Activated naive CD8-positive, alpha-beta T cell treated with anti-CD3 and anti-CD28 coated beads, Interleukin-2, amount 10 ng/mL, durations not matched to agents 7 days and 5 days (primary cell): ENCODE measurements around the gene CRTC1. TPM values are rescaled to one million over a fixed set of nuclear protein-coding genes. Genes with fewer than 3 reads are reported as not detected.

ENCODE experiments used
- ATAC-seq: fragments of 150-1000 bp; cut with Tn5 transposase; one replicate; pipeline ENCODE4 v1.10.0; 2021; ENCODE audit warnings: low read depth, moderate library complexity
- POLR2A ChIA-PET: fragments of 350-600 bp; sonication (Branson Sonifier 250); formaldehyde crosslinking; loops from one replicate; lab custom pipeline; 2021; ENCODE audit warnings: antibody characterized with exemption; lab: Charles Lee
- DNase-seq: peaks from one replicate; pipeline ENCODE4 v3.0.0; 2021
- H3K27ac Mint-ChIP-seq: one replicate; pipeline ENCODE4 v1.8.0; 2022; ENCODE audit warnings: mild to moderate bottlenecking, mixed read lengths
- H3K27me3 Mint-ChIP-seq: one replicate; pipeline ENCODE4 v1.8.0; 2022; ENCODE audit warnings: mild to moderate bottlenecking, moderate library complexity, mixed read lengths
- H3K36me3 Mint-ChIP-seq: one replicate; pipeline ENCODE4 v1.8.0; 2021; ENCODE audit warnings: mild to moderate bottlenecking, mixed read lengths
- H3K4me1 Mint-ChIP-seq: one replicate; pipeline ENCODE4 v1.8.0; 2021; ENCODE audit warnings: mixed read lengths
- H3K4me3 Mint-ChIP-seq: one replicate; pipeline ENCODE4 v1.8.0; 2022; ENCODE audit warnings: mild to moderate bottlenecking, moderate library complexity, mixed read lengths
- H3K9me3 Mint-ChIP-seq: one replicate; pipeline ENCODE4 v1.8.0; 2021; ENCODE audit warnings: mixed read lengths
- total RNA-seq, 2 experiments: library from RNA; stranded (reverse); gene quantifications; one replicate each; pipeline ENCODE4 v1.2.3, GENCODE V29; 2021

The CRTC1 gene
- total RNA-seq, 2 experiments from 2014 or later, result 10.3 to 11.8 TPM

GRCh38 chr19:18647371-18647767 lies 36.1 kb upstream of the CRTC1 start:
- DNase-seq (no peak), ATAC-seq (no peak)
- Mint-ChIP-seq H3K27me3 (no peaks in the 10 kb centered on the region), H3K27ac (no peak overlapping the region), H3K4me3 (no peak overlapping the region), H3K36me3 (no peaks in the 10 kb centered on the region), H3K9me3 (no peaks in the 10 kb centered on the region), H3K4me1 (peaks cover 14% of the 10 kb centered on the region)
- POLR2A ChIA-PET, result no interaction called here

DNA sequence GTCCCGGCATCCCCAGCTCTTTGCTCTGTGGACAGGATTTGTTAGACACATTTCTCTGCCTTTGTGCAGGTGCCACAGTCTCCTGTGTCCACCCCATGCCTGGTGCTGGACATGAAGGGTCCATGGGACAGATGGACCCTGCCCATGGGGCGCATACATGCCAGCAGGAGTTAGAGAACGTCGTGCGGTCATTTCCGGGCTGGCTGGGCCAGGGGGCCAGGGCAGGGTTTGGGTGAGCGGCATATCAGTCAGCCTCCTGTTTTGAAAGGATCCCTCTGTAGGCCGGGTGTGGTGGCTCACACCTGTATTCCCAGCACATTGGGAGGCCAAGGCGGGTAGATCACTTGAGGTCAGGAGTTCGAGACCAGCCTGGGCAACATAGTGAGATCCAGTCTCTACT lies 35.7 kb upstream of the CRTC1 start:
- peaks cover 14% of the 10 kb centered on the region for H3K4me1 Mint-ChIP-seq
- no peaks in the 10 kb centered on the region for H3K27me3 Mint-ChIP-seq
- H3K9me3 Mint-ChIP-seq, result no peaks in the 10 kb centered on the region
- H3K4me3 Mint-ChIP-seq, result no peak overlapping the region
- H3K36me3 Mint-ChIP-seq, result no peaks in the 10 kb centered on the region
- no peak for ATAC-seq
- no peak overlapping the region for H3K27ac Mint-ChIP-seq
- POLR2A ChIA-PET, result no interaction called here
- DNase-seq, result no peak

DNA sequence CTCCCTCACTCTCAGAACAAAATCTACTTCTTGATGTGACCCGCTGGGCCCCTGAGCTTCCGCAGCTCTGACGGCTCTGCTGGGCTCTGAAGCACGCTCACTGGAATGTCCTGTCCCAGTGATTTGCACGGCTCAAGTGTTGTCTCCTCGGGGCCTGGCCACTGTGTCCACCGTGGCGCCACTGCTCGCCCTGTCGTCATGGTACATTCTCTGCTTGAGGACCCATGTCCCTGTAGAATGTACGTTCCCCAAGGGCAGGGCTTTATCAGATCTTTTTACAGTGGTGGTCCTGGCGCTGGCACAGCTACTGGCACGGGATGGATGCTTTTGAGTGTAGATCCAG lies 34.5 kb upstream of the CRTC1 start:
- Mint-ChIP-seq H3K9me3 (no peaks in the 10 kb centered on the region), H3K36me3 (no peaks in the 10 kb centered on the region), H3K4me3 (no peak overlapping the region), H3K27ac (no peak overlapping the region), H3K27me3 (no peaks in the 10 kb centered on the region), H3K4me1 (peaks cover 14% of the 10 kb centered on the region)
- no peak for ATAC-seq
- DNase-seq, result no peak
- POLR2A ChIA-PET, result no interaction called here

GRCh38 chr19:18649371-18650020 lies 34.0 kb upstream of the CRTC1 start:
- peaks cover 11% of the 10 kb centered on the region for H3K4me1 Mint-ChIP-seq
- ATAC-seq (no peak), DNase-seq (no peak)
- H3K36me3 Mint-ChIP-seq, result peaks cover 3% of the 10 kb centered on the region
- no peak overlapping the region for H3K4me3 Mint-ChIP-seq
- H3K9me3 Mint-ChIP-seq, result no peaks in the 10 kb centered on the region
- no peaks in the 10 kb centered on the region for H3K27me3 Mint-ChIP-seq
- no peak overlapping the region for H3K27ac Mint-ChIP-seq
- POLR2A ChIA-PET, result no interaction called here

DNA sequence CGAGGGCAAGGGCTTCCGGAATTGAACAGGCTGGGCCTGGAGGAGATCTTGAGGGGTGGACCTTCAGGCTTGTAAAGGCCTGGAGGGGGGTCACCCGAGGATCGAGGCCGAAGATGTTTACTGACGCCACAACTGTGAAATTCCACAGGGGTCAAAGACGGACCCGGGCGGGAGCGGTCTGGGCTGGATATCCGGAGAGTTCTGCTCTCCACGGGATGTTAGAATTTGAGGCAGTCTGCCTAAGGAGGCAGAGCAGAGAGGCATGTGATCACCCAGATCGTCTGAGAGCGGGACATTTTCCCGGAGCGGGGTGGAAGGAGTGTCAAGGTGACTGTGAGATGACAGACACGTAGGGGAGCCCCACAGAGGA lies 33.5 kb upstream of the CRTC1 start:
- ATAC-seq (no peak), DNase-seq (no peak)
- Mint-ChIP-seq H3K27me3 (no peaks in the 10 kb centered on the region), H3K9me3 (no peaks in the 10 kb centered on the region), H3K36me3 (peaks cover 3% of the 10 kb centered on the region), H3K27ac (no peak overlapping the region), H3K4me3 (no peak overlapping the region), H3K4me1 (peaks cover 10% of the 10 kb centered on the region)
- POLR2A ChIA-PET, result no interaction called here

- Mint-ChIP-seq H3K27me3 (no peaks in the 10 kb centered on the region), H3K4me3 (no peak overlapping the region), H3K27ac (no peak overlapping the region), H3K9me3 (no peaks in the 10 kb centered on the region), H3K36me3 (peaks cover 3% of the 10 kb centered on the region), H3K4me1 (peaks cover 10% of the 10 kb centered on the region)
- POLR2A ChIA-PET, result no interaction called here
- ATAC-seq (no peak), DNase-seq (no peak)
These were observed 32.9 kb upstream of the CRTC1 start for GRCh38 chr19:18650468-18651041.

DNA sequence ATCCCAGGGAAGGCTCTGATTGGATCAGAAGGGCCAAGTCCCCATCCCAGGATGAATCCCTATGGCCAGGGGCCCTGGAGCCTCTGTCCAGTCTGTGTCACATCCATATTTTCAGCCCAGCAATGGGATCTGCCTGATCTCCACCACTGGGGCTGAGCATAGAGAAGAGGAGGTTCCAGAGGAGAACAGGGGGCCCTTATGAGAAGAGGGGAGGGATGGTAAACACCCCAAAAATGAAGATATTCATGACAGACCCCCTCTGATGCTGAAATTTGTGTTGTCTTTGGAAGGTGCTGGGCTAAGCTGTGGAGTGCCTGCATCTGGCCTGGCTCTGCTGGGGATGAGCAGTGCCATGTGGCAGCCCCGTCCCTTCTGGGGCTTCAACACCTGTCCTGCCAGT lies 32.2 kb upstream of the CRTC1 start:
- Mint-ChIP-seq H3K27ac (no peak overlapping the region), H3K27me3 (no peaks in the 10 kb centered on the region), H3K4me1 (peaks cover 10% of the 10 kb centered on the region), H3K9me3 (no peaks in the 10 kb centered on the region), H3K4me3 (no peak overlapping the region), H3K36me3 (peaks cover 3% of the 10 kb centered on the region)
- POLR2A ChIA-PET, result no interaction called here
- no peak for ATAC-seq
- DNase-seq, result no peak

- no peaks in the 10 kb centered on the region for H3K9me3 Mint-ChIP-seq
- H3K4me3 Mint-ChIP-seq, result no peak overlapping the region
- peaks cover 10% of the 10 kb centered on the region for H3K4me1 Mint-ChIP-seq
- no peaks in the 10 kb centered on the region for H3K27me3 Mint-ChIP-seq
- no peak overlapping the region for H3K27ac Mint-ChIP-seq
- POLR2A ChIA-PET, result no interaction called here
- H3K36me3 Mint-ChIP-seq, result peaks cover 3% of the 10 kb centered on the region
- DNase-seq (no peak), ATAC-seq (no peak)
These were observed 31.7 kb upstream of the CRTC1 start for GRCh38 chr19:18651733-18652132.

- no peaks in the 10 kb centered on the region for H3K9me3 Mint-ChIP-seq
- H3K27me3 Mint-ChIP-seq, result no peaks in the 10 kb centered on the region
- H3K4me1 Mint-ChIP-seq, result peaks cover 8% of the 10 kb centered on the region
- no peak overlapping the region for H3K27ac Mint-ChIP-seq
- ATAC-seq (no peak), DNase-seq (no peak)
- POLR2A ChIA-PET, result no interaction called here
- peaks cover 3% of the 10 kb centered on the region for H3K36me3 Mint-ChIP-seq
- no peak overlapping the region for H3K4me3 Mint-ChIP-seq
These were observed 29.6 kb upstream of the CRTC1 start for GRCh38 chr19:18653853-18654252.

- POLR2A ChIA-PET, result no interaction called here
- H3K27me3 Mint-ChIP-seq, result no peaks in the 10 kb centered on the region
- no peak for ATAC-seq
- H3K4me3 Mint-ChIP-seq, result no peak overlapping the region
- DNase-seq, result no peak
- H3K36me3 Mint-ChIP-seq, result peaks cover 3% of the 10 kb centered on the region
- peaks cover 4% of the 10 kb centered on the region for H3K4me1 Mint-ChIP-seq
- no peaks in the 10 kb centered on the region for H3K9me3 Mint-ChIP-seq
- no peak overlapping the region for H3K27ac Mint-ChIP-seq
These were observed 29.0 kb upstream of the CRTC1 start for GRCh38 chr19:18654469-18654868.

DNA sequence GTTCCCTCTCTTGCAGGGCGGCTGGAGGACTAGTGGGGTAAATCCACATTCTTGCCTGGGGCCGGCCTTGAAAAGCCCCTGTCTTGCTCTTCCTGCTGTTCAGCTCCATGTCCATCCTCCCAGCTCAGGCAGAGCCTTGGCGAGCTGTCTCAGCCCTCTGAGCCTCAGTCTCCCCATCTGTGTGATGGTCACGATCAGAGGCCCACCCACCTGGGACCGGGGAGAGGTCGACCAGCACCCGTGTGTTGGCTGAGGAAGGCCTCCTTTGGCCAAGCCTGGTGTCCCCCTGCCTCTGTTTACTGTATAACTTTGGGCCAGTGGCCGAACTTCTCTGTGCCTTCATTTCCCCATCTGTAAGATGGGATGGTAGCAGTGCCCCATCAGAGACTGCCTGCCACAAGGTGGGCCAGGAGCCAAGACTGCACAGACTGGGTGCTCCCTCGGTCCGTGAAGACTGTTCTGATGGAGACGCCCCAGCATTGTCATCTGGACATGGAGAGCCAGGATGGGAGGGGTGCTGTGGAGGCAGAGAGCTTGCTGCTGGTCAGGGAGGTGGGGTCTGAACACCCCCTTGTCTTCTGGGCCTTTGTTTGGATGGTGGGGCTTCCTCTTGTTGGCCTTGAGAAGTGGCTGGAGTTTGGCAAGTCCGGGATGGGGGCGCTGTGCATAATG lies 28.2 kb upstream of the CRTC1 start:
- Mint-ChIP-seq H3K4me1 (peaks cover 4% of the 10 kb centered on the region), H3K36me3 (peaks cover 3% of the 10 kb centered on the region), H3K9me3 (no peaks in the 10 kb centered on the region), H3K4me3 (no peak overlapping the region), H3K27me3 (no peaks in the 10 kb centered on the region), H3K27ac (no peak overlapping the region)
- DNase-seq (no peak), ATAC-seq (no peak)
- POLR2A ChIA-PET, result no interaction called here

GRCh38 chr19:18656337-18657086 lies 27.0 kb upstream of the CRTC1 start:
- no peak overlapping the region for H3K4me3 Mint-ChIP-seq
- H3K27me3 Mint-ChIP-seq, result no peaks in the 10 kb centered on the region
- ATAC-seq (no peak), DNase-seq (no peak)
- H3K27ac Mint-ChIP-seq, result no peak overlapping the region
- peaks cover 3% of the 10 kb centered on the region for H3K36me3 Mint-ChIP-seq
- H3K9me3 Mint-ChIP-seq, result no peaks in the 10 kb centered on the region
- peaks cover 7% of the 10 kb centered on the region for H3K4me1 Mint-ChIP-seq
- POLR2A ChIA-PET, result no interaction called here

DNA sequence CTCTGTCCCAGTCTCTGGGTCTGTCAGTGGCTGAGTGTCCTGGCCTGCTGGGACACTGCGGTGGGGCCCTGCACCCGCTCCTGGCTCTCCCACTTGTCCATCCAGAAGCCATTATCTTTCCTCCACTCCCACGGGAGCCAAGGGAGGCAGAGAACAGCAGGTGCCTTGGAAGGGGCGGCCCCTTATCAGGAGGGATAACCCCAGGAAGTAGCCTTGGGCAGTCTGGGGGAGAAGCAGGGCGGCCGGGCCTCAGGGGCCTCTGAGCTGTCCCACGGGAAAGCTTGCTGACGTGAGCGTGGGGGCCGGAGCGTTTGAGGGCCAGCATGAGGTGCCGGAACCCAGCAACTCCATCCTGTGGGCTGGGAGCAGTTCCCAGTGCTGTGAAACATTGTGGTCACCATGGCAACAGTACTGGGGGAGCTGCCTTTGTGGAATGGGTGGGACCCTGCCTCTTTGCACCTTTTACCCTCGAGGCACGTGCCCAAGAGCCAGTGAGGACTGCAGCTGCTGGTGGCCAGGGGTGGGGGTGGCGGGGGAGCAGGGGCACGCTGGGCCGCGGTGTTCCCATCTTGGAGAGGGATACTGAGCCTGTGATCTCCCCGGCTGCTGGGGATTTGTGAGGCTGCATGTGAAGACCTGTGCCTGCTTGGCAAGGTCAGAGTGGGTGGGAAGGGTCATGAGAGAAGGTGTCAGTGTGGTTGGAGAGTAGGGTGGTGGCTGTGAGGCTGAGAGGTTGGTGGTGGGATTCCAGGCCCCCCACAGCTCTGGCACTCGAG lies 25.7 kb upstream of the CRTC1 start:
- Mint-ChIP-seq H3K9me3 (no peaks in the 10 kb centered on the region), H3K36me3 (peaks cover 3% of the 10 kb centered on the region), H3K27me3 (no peaks in the 10 kb centered on the region), H3K4me1 (peaks cover 7% of the 10 kb centered on the region), H3K4me3 (no peak overlapping the region), H3K27ac (no peak overlapping the region)
- DNase-seq (no peak), ATAC-seq (peak; percentile 24)
- POLR2A ChIA-PET, result no interaction called here
